Measurements from ENCODE around the gene SLIT3.

GRCh38 chr5:169161022-169161680, 139.8 kb downstream of the SLIT3 start:
- TF ChIP-seq EZH2phosphoT487 (conservative IDR thresholded peaks at IDR 0.05; ENCODE audit: low read length) (no peak), CTCF (IDR thresholded peaks at IDR 0.05; ENCODE audit: insufficient read depth, low read length, poor library complexity, severe bottlenecking) (no peak)

Measured in SU-DHL-6 (cell line).